Endothelial cell of umbilical vein (primary cell): ENCODE measurements around the gene TMEM106A. TPM values are rescaled to one million over a fixed set of nuclear protein-coding genes. Genes with fewer than 3 reads are reported as not detected.

Experiments
- BruUV-seq: library from RNA; stranded (reverse); fragments of 400-500 nt; replicated peaks from 2 replicates; lab custom pipeline; 2021; lab: Mats Ljungman, UMichigan
- CTCF ChIA-PET: fragments of 300-600, 350-600 bp; sonication (Branson Sonifier 250); formaldehyde crosslinking; loops from one replicate; lab custom pipeline; 2021; ENCODE audit warnings: antibody characterized with exemption, inconsistent platforms; lab: Charles Lee
- POLR2A ChIA-PET: fragments of 300-600, 350-600 bp; sonication (Branson Sonifier 250); formaldehyde crosslinking; loops from one replicate; lab custom pipeline; 2021; ENCODE audit warnings: antibody characterized with exemption, inconsistent platforms; lab: Charles Lee
- DNase-seq: peaks from one replicate; pipeline ENCODE4 v3.0.0-alpha.2; 2011; ENCODE audit warnings: low read depth, low spot score
- FAIRE-seq: peaks from 2 replicates; lab custom pipeline; 2011; peaks lifted over from hg19 to GRCh38; lab: Jason Lieb, UNC
- H2AFZ ChIP-seq: 2 replicates; pipeline ENCODE4 v1.6.0; 2012; ENCODE audit warnings: low read depth, low read length, control low read depth, inconsistent platforms
- H3K27ac ChIP-seq: 2 replicates; pipeline ENCODE4 v1.5.1; 2011; ENCODE audit warnings: low read depth, mild to moderate bottlenecking, control low read depth, low read length, moderate library complexity; ENCODE audit not compliant: insufficient read depth
- H3K27me3 ChIP-seq, 2 experiments: 2 replicates each; pipeline versions ENCODE4 v1.6.0 to v1.6.1; 2011; ENCODE audit warnings: low read length in 2 of 2, mixed read lengths in 1 of 2; ENCODE audit not compliant: control insufficient read depth in 2 of 2, insufficient read depth in 2 of 2
- H3K36me3 ChIP-seq, 2 experiments: 2 replicates in 1 of 2; 3 replicates in 1 of 2; pipeline ENCODE4 v1.5.1; 2011; ENCODE audit warnings: low read length in 2 of 2, mild to moderate bottlenecking in 1 of 2, moderate library complexity in 1 of 2; ENCODE audit not compliant: control insufficient read depth in 2 of 2, insufficient read depth in 2 of 2; ENCODE audit errors: extremely low read depth in 1 of 2
- H3K4me1 ChIP-seq: 3 replicates; pipeline ENCODE4 v1.5.1; 2011; ENCODE audit warnings: mild to moderate bottlenecking, low read length; ENCODE audit not compliant: control insufficient read depth, insufficient read depth; ENCODE audit errors: extremely low read depth
- H3K4me2 ChIP-seq: 2 replicates; pipeline ENCODE4 v1.6.1; 2011; ENCODE audit warnings: low read length, control low read depth, mixed read lengths; ENCODE audit not compliant: insufficient read depth
- H3K4me3 ChIP-seq, 3 experiments: fragments of 200-600 bp in 1 of 3; sonication (generic), shearing (Covaris generic) in 1 of 3; replicated peaks in 1 of 3; 2 replicates each; pipeline ENCODE4 v1.5.1; 2011 to 2016; ENCODE audit warnings: control low read depth in 3 of 3, low read length in 3 of 3, mild to moderate bottlenecking in 2 of 3, inconsistent platforms in 1 of 3, low read depth in 1 of 3, moderate library complexity in 1 of 3; ENCODE audit not compliant: insufficient read depth in 1 of 3
- H3K79me2 ChIP-seq: 2 replicates; pipeline ENCODE4 v1.6.0; 2012; ENCODE audit warnings: low read length, inconsistent platforms; ENCODE audit not compliant: control insufficient read depth, insufficient read depth
- H3K9ac ChIP-seq: replicated peaks from 2 replicates; pipeline ENCODE3; 2011; ENCODE audit warnings: low read length, control low read depth; ENCODE audit not compliant: insufficient read depth; ENCODE audit errors: extremely low read depth
- H3K9me1 ChIP-seq: replicated peaks from 3 replicates; pipeline ENCODE4 v1.6.0; 2011; ENCODE audit warnings: mild to moderate bottlenecking, low read length; ENCODE audit not compliant: control insufficient read depth, insufficient read depth; ENCODE audit errors: extremely low read depth
- H3K9me3 ChIP-seq: replicated peaks from 2 replicates; pipeline ENCODE4 v1.5.1; 2012; ENCODE audit warnings: low read length, inconsistent platforms; ENCODE audit not compliant: control insufficient read depth, insufficient read depth
- H4K20me1 ChIP-seq: replicated peaks from 2 replicates; pipeline ENCODE3; 2011; ENCODE audit warnings: mild to moderate bottlenecking, low read length; ENCODE audit not compliant: control insufficient read depth, insufficient read depth; ENCODE audit errors: extremely low read depth
- CTCF ChIP-seq, 2 donors: IDR thresholded peaks; 1 replicate in 1 of 2; 2 replicates in 1 of 2; pipeline ENCODE4 v1.5.1; 2011; ENCODE audit warnings: low read length in 2 of 2, mild to moderate bottlenecking in 2 of 2, moderate library complexity in 2 of 2, control low read depth in 1 of 2, inconsistent platforms in 1 of 2, low read depth in 1 of 2; ENCODE audit not compliant: insufficient read depth in 1 of 2; ENCODE audit errors: extremely low read depth in 1 of 2
- EZH2 ChIP-seq: IDR thresholded peaks from 2 replicates; pipeline ENCODE4 v1.6.1; 2012; ENCODE audit warnings: borderline replicate concordance, low read depth, mild to moderate bottlenecking, moderate library complexity, low read length, inconsistent platforms; ENCODE audit not compliant: severe bottlenecking
- FOS ChIP-seq: IDR thresholded peaks from 2 replicates; pipeline ENCODE4 v1.6.1; 2011; ENCODE audit warnings: mild to moderate bottlenecking, low read length, moderate library complexity, borderline replicate concordance; ENCODE audit not compliant: insufficient read depth
- GATA2 ChIP-seq: IDR thresholded peaks from 2 replicates; pipeline ENCODE4 v1.7.0; 2011; ENCODE audit warnings: low read depth, mild to moderate bottlenecking, moderate library complexity, mixed read lengths, low read length; ENCODE audit not compliant: insufficient read length, insufficient read depth
- JUN ChIP-seq: IDR thresholded peaks from 2 replicates; pipeline ENCODE4 v1.6.1; 2011; ENCODE audit warnings: borderline replicate concordance, low read depth; ENCODE audit not compliant: insufficient read length, insufficient read depth
- MAX ChIP-seq: IDR thresholded peaks from 2 replicates; pipeline ENCODE4 v1.6.1; 2011; ENCODE audit not compliant: insufficient read depth, insufficient read length
- MYC ChIP-seq: IDR thresholded peaks from one replicate; pipeline ENCODE4 v1.6.1; 2011; ENCODE audit warnings: mild to moderate bottlenecking, low read depth, low read length
- POLR2A ChIP-seq: IDR thresholded peaks from 2 replicates; pipeline ENCODE4 v1.6.1; 2012; ENCODE audit warnings: low read depth, mild to moderate bottlenecking, control low read depth, low read length
- POLR2AphosphoS5 ChIP-seq: IDR thresholded peaks from 2 replicates; pipeline ENCODE4 v1.6.1; 2012; ENCODE audit warnings: low read depth, mild to moderate bottlenecking, control low read depth, low read length, moderate library complexity; ENCODE audit not compliant: insufficient read depth
- dilution Hi-C: fragments of 300-500 bp; cut with MboI; formaldehyde crosslinking; loops from one replicate; pipeline ENCODE4 v1.15.0; 2019; ENCODE audit warnings: low sequenced_read_pairs; ENCODE audit not compliant: extremely low pct_ligation_motif_present
- intact Hi-C: fragments of 100-400 bp; cut with micrococcal nuclease; formaldehyde crosslinking; loops from one replicate; pipeline ENCODE4 v1.10.0; 2022
- polyA plus RNA-seq, 4 experiments: library from polyadenylated mRNA; depleted of rRNA in 3 of 4; stranded (reverse) in 3 of 4; unstranded in 1 of 4; fragments of >200 nt; gene quantifications; 2 replicates each; pipeline versions ENCODE4 v1.2.1 to v1.2.3, GENCODE V29; 2011 to 2012; ENCODE audit warnings: missing spikeins in 1 of 4
- total RNA-seq: library from RNA; stranded (reverse); gene quantifications from 2 replicates; pipeline ENCODE4 v1.2.3, GENCODE V29; 2021

TMEM106A gene
- total and polyA plus RNA-seq, 2 donors (not counting 3 experiments of a cell fraction or from before 2014, with no cell fraction given), result 12.9 to 14.8 TPM

- ChIA-PET POLR2A (interaction anchor here (2.9 kb wide), 1 partner anchor 105 kb away, joined by 43 read pairs; no protein-coding TSS in a partner anchor), CTCF (interaction anchor here (1.3 to 3.9 kb wide), 3 partner anchors 10 to 123 kb away, joined by 4 to 22 read pairs (median 8); no protein-coding TSS in a partner anchor)
- no peaks in the 10 kb centered on the region for H4K20me1 ChIP-seq
- peaks cover 3 to 15% of the 10 kb centered on the region in 2 experiments for H3K36me3 ChIP-seq
- no peak overlapping the region for H3K4me3 ChIP-seq
- H3K27me3 ChIP-seq, result no peaks in the 10 kb centered on the region
- no peak overlapping the region for H3K27ac ChIP-seq
- H3K9me1 ChIP-seq, result no peaks in the 10 kb centered on the region
- dilution Hi-C loops (no loop called here), intact Hi-C loops (no loop called here)
- FAIRE-seq, result no peak
- no peak for DNase-seq
- H3K79me2 ChIP-seq, result peaks cover 5% of the 10 kb centered on the region
- peak overlapping the region; percentile 80 for H2AFZ ChIP-seq
- BruUV-seq, result no TSS peak
- no peak overlapping the region for H3K9ac ChIP-seq
- no peaks in the 10 kb centered on the region for H3K9me3 ChIP-seq
- TF ChIP-seq GATA2 (no peak), MYC (no peak), EZH2 (no peak), MAX (no peak), CTCF (IDR thresholded peaks at IDR 0.05; ENCODE audit: extremely low read depth in 1 of 2, insufficient read depth in 1 of 2, low read depth in 1 of 2, low read length in 2 of 2) (no peak), JUN (no peak), POLR2AphosphoS5 (no peak), POLR2A (no peak), FOS (no peak)
- peaks cover 16% of the 10 kb centered on the region for H3K4me1 ChIP-seq
- no peak overlapping the region for H3K4me2 ChIP-seq
These were observed 1.1 kb upstream of the TMEM106A start for GRCh38 chr17:43210576-43210975.
